ENCODE results near the gene PARM1.

DNA sequence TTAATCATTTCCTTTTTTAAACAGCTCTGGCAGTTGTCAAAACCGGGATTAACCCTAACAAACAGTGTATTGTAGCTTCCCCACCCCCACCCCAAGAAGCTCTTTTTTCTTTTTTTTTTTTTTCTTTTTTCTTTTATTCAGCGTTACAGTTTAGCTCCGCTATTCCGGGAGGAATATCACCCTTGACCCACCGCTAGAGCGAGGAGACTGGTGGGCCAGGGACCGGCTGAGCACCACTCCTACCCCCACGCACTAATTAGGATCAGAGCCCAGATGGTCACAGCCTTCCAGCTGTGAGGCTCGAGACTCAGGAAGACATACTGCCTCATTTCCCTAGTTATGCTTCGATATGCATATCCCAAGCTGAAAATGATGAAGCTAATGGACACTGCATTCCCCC, 2.0 kb downstream of the PARM1 start:
- TF ChIP-seq ZBTB7A (IDR thresholded peaks at IDR 0.05; ENCODE audit: low read depth): no peak
- no peak for TF ChIP-seq TEAD4 (IDR thresholded peaks at IDR 0.05)
- no peak for TF ChIP-seq TAF1 (IDR thresholded peaks at IDR 0.05; ENCODE audit: low read depth)
- no peak for TF ChIP-seq RAD21 (IDR thresholded peaks at IDR 0.05; ENCODE audit: low read depth)
- TF ChIP-seq EP300 (IDR thresholded peaks at IDR 0.05; ENCODE audit: borderline replicate concordance): no peak
- TF ChIP-seq USF1 (IDR thresholded peaks at IDR 0.05): no peak
- no peak for TF ChIP-seq EGR1 (IDR thresholded peaks at IDR 0.05)
- no peak for TF ChIP-seq REST (IDR thresholded peaks at IDR 0.05; ENCODE audit: low read depth)
- no peak for TF ChIP-seq MAX (IDR thresholded peaks at IDR 0.05)
- TF ChIP-seq FOXM1 (IDR thresholded peaks at IDR 0.05; ENCODE audit: borderline replicate concordance, low read depth): no peak
- TF ChIP-seq YY1 (IDR thresholded peaks at IDR 0.05; ENCODE audit: low read depth): no peak
- TF ChIP-seq CREB1 (IDR thresholded peaks at IDR 0.05; ENCODE audit: low read depth): no peak
- no peak for TF ChIP-seq CEBPB (IDR thresholded peaks at IDR 0.05)
